Measurements from ENCODE around the gene ZNF280A.

DNA sequence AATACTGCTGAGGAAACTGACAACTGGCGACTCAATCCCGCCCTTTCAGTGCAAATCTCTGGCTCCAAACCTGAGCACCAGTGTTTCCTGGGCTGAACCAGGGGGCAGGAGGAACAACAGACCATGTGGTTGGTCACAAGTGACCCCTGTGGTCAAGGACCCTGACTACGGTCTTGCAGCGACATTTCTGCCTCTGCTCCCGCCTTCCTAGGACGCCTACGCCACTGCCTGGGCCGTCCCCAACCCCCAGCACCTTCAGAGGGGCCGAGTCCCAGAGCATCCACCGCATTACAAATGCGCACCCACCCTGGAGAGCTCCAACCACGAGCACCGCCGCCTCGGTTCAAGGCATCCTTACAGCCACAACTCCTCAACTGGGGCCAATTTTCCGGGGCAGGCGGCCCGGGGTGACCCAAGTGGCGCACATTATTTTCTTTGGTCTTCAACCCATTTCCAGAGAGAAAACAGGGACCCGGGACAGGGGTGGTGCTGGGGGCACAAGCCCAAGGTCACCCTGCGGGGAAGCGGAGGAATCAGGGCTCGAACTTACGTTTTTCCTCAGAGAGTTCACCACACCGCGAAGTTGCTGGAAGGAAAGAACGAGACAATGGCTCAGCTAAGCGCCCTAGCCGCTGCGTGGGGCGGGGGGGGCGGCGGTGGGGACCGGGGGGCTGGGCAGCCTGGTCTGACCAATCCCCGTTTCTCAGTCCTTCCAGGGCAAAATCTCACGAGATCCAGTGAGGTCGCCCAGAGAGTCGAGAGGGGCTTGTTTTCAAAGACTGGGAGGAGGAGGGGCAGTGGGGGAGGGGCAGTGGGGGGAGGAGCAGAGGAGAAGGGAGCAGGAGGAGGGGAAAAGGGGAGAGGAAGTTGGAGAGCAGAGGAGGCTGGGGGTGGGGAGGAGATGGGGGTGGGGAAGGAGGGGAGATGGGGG lies 37.2 kb upstream of the ZNF280A start:
- TF ChIP-seq, protein P1, sequence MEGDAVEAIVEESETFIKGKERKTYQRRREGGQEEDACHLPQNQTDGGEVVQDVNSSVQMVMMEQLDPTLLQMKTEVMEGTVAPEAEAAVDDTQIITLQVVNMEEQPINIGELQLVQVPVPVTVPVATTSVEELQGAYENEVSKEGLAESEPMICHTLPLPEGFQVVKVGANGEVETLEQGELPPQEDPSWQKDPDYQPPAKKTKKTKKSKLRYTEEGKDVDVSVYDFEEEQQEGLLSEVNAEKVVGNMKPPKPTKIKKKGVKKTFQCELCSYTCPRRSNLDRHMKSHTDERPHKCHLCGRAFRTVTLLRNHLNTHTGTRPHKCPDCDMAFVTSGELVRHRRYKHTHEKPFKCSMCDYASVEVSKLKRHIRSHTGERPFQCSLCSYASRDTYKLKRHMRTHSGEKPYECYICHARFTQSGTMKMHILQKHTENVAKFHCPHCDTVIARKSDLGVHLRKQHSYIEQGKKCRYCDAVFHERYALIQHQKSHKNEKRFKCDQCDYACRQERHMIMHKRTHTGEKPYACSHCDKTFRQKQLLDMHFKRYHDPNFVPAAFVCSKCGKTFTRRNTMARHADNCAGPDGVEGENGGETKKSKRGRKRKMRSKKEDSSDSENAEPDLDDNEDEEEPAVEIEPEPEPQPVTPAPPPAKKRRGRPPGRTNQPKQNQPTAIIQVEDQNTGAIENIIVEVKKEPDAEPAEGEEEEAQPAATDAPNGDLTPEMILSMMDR (IDR thresholded peaks at IDR 0.05): no peak
- TF ChIP-seq POLR2AphosphoS5 (IDR thresholded peaks at IDR 0.05): no peak
- TF ChIP-seq POLR2A (IDR thresholded peaks at IDR 0.05): no peak

Measured in breast epithelium (tissue), 3 donors.